Stimulated activated CD8-positive, alpha-beta memory T cell treated with anti-CD3 and anti-CD28 coated beads, Interleukin-4, amount 100 ng/mL, for 48 hours (primary cell): Measurements from ENCODE around the gene COPG2.

ENCODE experiments used
- DNase-seq: peaks from one replicate; pipeline ENCODE4 v3.0.0-alpha.2; 2020

Gene COPG2

DNA sequence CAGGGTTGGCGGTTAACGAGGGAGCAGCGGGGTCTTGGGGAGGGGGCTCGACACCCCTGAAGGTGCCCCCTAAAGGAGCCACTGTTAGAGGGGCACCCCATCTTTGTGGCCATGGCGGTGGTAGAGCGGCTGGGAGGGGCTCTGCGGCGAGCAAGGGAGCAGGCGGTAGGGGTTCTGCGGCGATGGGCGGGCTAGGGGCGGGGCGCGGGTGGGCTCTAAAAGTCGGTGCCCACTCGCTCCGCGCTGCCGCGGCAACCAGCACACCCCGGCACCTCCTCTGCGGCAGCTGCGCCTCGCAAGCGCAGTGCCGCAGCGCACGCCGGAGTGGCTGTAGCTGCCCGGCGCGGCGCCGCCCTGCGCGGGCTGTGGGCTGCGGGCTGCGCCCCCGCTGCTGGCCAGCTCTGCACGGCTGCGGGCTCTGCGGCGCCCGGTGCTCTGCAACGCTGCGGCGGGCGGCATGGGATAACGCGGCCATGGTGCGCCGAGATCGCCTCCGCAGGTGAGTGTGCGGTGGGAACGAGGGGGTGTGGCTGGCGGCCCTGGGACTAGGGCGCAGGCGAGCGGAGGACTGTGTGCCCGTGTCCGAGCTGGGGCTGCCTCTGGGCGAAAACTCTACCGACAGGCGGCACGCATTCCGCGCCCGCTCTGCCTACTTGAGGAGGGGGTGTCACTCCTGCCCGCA is 176.6 kb downstream of the COPG2 start, which contains the start of gene MEST:
MEST (plus strand) TSS at position 245 of the 682 bp plus-strand sequence; CDS start at position 474, 229 bp downstream.
- DNase-seq, result no peak

DNA sequence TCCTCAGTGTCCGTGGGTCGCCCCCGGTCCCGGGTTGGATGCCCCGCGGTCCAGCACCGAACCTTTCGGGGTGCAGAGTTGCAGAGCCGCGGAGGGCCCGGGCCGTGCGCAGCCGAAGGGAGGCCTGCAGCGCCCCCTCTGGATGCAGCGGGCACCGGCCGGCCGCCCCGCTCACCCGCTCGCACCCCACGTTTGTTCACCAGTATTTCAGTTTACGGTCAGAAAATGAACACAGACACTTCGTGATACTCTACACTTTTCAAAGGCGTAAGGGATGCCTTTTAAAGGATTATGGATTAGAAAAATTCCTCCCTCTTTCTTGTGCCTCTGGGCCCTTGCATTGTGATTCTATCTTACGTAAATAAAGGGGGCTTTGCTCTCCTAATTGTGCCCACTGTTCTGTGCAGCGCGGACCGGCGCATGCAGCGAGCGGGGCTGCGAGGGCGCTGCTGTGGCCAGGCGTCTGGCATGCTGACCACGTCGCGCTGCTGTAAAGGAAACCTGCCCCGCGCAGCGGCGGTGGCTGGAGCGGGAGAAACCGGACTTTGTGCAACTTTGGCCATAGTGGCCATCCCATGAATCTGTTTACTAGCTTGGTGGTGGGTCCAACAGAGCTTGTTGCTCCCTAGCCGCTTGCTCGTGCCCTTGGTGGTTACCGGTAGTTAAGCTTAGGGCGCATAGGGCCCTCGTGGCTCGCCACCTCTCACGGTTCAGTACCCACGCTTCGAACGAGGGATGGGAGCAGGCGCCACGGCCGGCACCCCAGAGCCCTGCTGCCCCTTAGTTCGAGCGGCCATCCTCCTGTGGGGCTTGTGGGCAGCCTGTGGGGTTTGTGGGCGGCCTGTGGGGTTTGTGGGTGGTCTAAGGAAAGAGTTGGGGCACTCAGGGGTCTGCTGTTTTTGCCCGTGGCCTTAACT is 177.4 kb downstream of the COPG2 start:
- DNase-seq, result peak; percentile 65

DNA sequence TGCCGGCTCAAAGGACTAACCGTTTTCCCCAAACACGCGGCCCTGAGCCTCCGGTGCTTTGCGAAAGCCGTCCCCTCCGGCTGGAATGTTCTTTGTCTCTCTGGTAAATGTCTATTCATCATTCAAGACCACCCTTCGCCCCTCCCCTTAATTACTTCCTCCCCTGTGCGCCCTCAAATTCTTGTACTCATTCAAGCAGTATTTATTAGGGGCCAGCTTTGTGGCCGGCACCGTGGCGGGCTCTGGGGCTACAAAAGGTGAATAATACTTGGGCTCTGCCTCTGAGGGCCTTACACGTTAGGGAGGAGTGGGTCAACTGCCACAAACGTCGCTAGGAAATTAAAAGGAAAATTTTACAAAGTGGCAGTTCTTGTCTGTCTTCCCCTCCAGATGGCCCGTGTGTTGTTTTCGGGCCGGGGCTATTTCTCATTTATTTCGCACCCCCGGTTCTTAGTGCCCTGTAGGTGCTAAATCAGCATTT is 178.2 kb downstream of the COPG2 start:
- DNase-seq, result no peak

DNA sequence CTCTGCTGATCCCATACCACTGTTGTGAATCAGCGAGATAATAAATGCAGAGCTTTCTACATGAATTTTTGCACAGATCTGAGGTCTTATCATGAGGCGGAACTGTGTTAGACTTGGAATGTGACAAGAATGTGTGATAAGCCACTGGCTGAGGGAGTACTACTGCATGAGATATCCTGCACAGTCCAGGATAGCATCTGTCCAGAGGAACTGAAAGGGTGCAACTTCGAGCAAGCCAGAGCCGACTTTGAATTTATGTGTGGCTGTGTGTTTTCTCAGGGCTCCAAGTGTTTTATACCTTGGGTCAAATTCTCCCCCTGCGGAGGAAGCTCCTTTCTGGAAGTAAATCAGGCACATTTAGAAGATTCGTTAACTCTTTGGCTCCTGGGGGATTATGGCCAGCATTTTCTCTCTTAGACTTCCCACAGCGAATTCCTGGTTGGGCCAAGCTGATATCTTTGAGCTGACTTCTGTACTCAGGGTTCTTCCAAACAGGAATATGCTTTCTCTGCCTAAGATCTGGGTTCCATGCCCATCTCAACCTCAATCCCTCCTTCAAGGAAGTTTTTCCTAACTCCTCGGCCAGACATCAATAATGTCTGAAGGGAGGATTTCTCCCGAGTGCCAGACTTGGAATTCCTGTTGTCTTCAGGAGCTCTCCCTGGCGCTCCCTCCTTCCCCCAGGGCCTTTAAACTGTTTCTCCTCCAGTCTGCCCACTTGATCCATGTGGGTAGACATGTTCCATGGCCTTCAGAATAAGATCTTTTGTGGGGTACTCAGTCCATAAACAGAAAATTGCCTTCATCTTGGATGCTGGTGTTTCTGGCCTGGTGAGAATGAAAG is 179.2 kb downstream of the COPG2 start:
- no peak for DNase-seq

DNA sequence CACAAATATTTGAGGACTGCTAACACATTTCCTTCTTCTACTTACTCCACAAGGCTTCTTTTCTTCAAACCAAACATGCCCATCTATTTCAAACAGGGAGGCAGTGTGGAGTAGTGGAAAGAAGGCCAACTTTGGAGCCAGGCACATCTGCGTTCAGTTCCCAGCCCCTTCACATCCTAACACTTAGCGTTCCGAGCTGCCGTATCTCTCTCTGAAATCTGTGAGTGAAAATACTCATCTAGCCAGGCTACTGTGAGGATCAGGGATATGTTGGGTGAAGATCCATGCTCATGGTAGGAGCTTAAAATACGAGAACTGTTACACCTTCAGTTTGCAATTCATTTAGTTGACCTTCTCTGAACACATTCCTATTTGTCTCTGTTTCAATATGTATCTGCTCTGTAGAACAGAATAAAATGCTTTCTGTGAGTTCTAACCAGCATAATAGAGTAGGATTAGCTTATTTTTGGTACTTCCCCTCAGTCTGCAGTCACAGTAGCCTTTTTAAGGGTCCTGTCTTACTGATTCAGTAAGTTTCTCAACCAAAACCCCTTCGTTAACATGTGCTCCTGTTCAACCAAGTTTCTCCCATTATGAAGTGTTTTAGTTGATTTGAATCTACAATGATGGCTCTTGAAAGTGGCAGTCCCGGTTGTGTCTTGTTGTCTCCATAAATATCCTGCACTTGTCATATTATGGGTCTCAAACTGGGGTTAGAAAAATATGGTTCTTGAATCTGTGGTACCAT is 180.0 kb downstream of the COPG2 start:
- DNase-seq, result no peak

DNA sequence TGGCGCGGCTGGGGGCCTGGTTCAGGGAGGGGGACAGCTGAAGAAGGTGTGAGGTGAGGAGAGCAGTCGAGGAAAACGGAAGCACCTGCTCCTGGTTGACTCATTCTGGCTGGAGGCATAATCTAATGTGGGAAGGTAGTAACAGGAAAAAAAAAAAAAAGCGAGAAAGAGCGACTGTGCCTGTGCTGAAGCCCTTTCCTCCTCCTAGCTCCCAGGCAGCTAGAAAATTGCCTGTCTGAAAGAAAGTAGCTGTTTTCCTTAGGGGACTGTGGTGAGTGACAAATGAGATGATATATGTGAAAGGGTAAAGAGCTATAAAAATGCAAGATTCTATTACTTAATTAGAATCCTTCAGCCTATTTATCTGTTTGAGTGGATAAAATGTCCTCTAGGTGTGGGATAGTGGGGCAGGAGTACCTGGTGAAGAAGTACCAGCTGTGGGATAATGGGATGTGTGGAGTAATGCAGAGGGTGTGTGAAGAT is 181.6 kb downstream of the COPG2 start:
- no peak for DNase-seq

DNA sequence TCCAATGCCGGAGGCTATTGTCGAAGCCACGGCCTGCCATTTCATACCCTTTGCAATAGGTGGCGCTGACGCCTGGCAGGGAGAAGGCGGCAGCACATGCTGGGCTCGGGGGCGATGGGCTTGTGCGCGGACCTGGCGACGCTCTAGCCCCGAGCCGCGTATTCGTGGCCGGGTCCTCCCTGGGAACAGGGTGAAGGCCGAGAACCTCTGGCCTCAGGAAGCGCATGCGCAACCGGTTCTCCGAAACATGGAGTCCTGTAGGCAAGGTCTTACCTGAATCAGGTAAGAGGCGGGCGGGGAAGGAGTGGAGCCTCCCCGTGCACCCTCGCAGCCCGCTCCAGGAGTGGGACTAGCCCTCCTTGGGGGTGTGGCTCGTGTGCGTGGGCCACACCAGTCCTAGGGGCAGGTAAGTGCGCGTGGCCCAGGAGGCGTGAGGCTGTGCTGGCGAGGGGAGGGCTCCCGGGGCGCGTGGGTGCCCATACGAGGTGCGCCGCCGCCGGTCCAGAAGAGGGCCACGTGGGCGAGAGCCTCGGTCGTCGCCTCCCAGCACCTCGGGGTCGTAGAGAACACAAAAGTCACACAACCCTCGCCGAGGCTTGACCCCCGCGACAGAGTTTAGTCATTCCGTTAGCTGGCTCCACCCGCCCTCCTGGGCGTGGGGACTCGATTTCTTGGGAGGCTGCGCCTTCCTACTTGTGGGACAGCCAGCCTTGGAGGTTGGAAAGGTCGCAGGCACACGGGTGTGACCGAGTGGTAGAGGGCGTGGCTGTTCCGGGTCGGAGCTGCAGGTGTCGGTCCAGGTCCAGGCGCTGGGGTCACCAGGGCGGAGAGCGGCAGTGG is 182.2 kb downstream of the COPG2 start:
- peak; percentile 71 for DNase-seq

DNA sequence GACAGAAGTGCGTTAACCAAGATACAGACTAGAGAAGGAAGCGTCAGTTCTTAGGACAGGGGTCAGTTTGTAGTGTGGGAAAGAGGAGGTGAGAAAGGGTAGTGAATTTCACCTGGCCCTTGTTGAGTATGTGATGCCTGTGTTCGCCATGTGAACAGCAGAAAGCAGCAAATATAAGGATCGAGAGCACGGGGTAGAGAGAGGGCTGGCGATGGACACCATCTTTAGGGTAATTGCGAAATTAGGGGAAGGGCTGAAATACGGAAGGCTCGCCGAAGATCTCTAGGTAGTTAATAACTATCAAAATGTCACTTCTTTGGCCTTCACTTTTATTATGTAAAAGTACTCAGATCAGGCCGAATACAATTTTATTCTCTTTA is 182.8 kb downstream of the COPG2 start:
- DNase-seq, result no peak

DNA sequence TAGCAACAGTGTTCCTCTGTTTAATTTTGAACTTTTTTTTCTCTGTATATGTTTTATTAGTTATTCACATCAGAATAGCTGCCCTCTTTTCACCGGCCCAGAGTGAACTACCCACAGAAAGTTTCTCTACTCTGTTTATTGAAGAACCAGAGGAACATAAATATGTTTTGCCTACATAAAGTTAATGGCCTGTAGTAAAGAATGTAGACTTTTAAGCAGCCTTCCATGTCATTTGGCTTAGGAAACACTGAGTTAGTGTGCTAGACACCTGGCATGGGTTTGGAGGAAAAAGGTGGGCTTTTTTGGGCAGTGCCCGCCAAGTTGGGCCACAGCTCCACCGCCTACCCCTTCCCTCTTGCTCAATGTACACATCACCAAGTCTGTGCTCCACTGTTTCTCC is 185.5 kb downstream of the COPG2 start:
- DNase-seq, result no peak

DNA sequence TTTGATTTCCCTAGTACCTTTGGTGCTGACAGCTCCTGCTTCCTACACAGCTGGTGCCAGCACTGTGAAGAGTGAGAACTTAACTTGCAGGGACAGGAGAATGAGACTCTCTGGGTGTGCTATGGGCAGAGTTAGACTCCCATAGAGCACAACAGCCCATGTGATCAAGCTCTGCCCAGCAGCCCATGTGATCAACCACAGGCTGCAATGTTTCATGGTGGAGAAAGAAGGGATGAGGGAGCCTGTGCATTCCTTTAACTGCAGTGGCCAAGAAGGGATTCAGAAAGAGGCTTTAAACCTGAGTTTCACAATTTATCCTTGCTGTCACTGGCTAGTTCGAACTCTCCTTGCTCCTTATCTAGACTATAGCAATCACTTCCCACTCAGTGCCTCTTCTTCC is 186.7 kb downstream of the COPG2 start:
- DNase-seq, result no peak

DNA sequence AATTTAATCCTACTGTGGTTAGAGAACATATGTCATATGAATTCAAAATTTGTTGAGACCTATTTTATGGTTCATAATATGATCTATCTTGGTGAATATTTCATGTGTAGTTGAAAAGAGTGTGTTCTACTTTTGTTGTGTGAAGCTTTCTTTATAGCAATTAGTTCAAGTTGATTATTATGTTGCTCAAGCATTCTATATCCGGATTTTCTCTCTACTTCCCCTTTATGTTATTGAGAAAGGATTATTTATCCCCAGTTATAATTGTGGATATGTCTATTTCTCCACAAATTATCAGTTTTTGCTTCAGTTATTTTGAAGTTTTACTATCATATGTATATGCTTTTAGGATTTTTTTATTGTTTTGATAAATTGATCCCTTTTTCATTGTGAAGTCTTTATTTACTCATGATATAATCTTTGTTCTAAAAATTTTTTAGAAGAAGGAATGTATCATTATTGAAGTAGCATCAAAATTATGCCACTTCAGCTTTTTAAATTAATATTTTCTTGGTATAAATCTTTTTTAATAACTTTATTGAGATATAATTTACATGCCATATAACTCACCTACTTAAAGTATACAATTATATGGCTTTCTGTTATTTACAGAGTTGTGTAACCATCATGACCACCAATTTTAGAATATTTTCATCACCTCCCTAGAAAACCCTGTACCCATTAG is 188.7 kb downstream of the COPG2 start:
- DNase-seq, result no peak

DNA sequence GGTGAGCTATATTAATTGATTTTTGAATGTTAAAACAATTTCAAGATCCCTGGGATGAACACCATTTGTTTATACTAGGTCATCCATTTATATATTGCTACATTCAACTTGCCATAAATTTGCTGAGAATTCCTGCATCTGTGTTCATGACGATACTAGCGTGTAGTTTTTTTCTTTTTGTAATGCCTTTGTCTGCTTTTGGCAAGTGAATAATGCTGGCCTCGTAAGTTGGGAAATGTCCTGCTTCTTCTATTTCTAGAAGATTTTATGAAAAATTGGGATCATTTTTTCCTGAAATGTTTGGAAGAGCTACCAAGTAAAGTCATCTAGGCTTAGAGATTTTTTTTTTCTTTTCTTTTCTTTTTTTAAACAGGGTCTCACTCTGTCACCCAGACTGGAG is 189.6 kb downstream of the COPG2 start:
- DNase-seq, result no peak

DNA sequence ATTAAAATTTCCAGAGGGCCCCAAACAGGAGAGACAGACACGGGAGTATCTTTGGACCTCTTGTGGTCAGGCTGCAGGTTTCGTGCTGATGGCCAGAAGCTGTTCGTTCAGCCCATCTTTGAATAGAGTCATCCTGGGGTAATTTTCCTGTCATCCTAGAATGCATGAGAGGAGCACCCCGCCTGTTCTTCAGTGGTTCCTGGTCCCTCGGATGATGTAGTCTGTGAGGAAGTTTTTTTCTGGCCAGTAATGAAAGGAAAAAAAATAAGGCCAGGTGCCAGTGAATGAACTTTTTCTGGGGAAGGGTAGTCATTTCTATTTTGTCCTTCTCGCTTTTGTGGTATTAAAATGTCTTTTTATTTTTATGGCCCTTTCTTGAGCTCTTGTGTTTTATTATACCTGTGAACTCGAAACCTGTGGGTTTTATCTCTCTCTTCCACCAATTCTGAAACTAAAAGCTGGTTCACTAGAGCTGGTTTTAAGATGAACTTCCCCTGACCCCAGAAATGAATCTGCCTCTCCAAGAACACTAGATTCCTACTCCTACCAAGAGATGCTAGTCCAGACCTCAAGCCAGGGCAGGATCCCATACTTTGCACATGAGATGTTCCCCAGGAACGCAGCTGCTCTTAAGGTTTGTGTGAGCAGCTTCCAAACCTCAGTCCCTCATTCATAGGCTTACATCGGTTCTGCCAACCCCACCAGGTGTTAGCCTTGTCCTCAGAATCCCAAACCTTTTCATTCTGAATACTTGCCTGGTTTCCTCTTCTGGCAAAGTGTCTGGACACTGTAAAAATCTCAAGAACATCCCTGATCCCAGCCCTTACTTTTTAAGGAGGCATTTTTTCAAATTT is 192.0 kb downstream of the COPG2 start:
- DNase-seq, result no peak

DNA sequence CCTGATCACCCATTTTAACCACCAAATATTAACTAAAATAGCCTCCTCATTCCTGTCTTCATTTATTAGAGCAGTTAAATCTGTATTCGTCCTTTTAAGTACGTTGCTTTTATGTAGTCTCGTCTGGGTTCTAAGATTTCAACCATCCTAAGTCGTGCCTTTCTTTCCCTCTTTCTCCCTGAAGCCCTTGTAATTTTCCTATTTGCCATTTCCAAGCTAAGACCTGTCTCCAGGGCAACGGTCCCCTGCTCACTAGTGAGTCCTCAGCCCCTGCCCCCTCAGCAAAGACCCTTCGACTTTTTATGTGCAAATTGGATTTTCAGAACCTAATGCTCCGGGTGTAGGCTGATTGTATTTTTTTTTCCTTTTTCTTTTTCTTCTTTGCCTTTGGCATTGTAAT is 192.8 kb downstream of the COPG2 start:
- DNase-seq, result no peak

DNA sequence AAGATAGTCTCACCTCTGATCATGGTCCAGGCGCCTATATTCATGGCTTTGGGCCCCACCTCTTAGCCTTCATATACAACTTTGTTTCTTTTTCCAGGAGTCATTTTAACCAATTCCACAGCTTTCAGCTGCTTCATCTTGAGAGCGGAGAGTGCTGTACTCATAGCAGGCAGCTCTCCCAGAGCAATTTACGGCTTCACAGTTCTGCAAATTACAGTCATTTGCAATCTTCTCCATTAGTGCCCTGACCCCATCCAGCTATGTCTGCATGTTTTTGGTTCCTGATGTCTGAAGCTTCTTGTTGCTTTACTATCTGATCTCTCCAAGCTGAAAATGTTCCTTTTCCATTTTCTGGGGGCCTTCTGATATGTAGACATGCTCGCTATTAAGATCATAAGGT is 194.7 kb downstream of the COPG2 start:
- DNase-seq, result no peak

DNA sequence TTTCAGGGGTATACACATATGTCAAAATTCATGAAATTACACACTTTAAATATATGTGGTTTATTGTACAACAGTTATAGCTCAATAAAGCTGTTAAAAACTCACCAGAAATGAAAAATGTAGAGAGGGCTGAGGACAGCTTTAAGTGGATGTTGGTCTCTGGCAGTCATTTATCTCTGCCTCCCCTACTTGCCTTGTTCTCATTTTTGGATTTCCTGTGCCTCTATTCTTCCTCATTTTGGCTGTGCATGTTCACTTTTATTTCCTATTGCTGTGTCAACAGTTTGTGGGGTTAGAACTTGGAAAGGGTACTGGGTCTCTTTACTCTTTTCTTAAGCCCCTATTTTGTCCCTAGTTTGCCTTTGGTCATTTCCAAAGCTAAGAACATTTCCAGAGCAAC is 195.3 kb downstream of the COPG2 start:
- no peak for DNase-seq

DNA sequence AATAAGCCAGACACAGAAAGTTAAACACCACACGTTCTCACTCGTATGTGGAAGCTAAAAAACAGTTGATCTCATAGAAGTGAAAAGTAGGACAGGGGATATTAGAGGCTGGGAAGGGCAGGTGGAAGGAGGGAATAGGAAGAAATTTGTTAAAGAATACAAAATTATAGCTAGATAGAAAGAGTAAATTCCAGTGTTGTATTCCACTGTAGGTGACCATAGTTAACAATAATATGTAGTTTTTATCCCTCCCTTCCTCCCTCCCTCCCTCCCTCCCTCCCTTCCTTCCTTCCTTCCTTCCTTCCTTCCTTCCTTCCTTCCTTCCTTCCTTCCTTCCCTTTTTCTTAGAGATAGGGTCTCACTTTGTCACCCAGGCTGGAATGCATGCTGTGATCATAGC is 196.6 kb downstream of the COPG2 start:
- no peak for DNase-seq

DNA sequence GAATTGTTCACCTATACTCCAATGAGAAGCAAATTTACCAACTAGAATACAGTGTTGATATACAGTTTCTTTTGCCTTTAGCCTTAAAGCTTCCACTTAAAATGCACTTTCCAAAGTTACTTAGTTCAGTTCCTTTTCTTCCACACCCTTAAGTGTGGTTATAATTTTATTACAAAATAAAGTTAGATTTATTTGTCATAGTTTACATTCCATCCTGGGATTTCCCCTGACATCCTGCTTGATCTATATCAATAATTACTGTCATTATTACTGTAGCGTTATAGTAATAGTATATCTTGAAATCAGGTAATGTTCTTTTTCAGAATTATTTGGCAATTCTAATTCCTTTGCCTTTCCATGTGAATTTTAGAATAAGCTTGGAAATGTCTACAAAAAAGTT is 199.9 kb downstream of the COPG2 start:
- no peak for DNase-seq

DNA sequence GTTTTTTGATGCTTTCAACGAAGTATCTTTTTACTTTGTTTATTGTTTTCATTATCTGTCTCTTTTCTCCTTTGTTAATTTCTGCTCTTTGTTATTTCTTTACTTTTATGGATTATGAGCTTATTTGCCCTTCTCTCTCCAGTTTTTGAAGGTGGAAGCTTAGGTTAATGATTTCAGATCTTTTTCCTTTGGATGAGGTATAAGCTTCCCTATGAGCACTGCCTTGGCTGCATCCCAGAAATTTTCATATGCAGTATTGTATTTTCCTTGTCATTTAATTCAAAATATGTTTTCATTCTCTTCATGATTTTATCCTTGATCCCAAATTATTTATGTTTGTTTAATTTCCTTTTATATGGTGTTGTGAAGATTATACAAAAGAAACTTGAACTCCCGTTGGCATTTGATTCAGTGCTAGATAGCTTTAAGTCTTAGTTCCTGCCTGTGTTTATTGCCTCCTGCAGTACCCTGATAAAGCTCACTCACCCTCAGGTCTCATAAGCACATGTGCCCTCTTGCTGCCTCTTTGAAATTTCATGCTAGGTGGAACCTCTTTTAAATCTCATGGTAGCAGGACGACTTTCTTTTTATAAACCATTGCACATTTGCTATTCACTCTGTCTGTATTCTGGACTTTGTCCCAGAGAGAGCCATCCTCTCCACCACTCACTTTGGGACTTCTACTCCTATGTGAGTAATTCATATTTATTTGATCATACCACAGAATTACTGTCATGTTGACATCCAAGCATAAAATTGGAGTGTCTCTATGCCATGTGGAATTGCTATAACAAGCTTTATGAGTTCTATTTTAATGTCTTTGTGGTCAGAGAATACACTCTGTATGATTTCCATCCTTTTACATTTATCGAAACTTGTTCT is 204.8 kb downstream of the COPG2 start:
- no peak for DNase-seq
